ENCODE results near the gene ZNF569. TPM values are rescaled to one million over a fixed set of nuclear protein-coding genes. Genes with fewer than 3 reads are reported as not detected.
"Not testable (repeated sequence)": the region's sequence is repeated elsewhere in the genome, so short reads cannot be mapped to it uniquely, and the experiment has no call there.

The ZNF569 gene
- total RNA-seq, 1 donor from 2014 or later = 0.11 TPM

DNA sequence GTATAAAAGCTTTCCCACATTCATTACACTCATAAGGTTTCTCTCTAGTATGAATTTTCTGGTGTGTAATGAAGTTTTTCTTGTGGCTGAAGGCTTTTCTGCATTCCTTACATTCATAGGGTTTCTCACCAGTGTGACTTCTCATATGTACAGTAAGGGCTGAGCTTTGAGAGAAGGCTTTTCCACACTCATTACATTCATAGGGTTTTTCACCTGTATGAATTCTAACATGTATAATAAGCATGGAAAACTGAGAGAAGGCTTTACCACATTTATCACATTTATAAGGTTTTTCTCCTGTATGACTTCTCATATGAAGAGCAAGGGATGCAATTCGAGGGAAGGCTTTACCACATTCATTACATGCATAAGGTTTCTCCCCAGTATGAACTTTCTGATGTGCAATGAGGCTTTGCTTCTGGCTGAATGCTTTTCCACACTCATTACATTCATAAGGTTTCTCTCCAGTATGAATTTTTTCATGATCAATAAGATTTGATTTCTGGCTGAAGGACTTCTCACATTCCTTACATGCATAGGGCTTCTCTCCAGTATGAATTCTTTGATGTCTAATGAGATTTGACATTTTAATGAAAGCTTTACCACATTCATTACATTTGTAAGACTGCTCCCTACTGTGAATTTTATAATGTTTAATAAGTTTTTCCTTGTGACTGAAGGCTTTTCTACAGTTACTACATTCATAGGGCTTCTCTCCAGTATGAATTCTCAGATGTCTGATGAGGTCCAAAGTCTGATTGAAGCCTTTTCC is 53.7 kb downstream of the ZNF569 start:
- peaks cover 45 to 56% of the 10 kb centered on the region in 2 donors for H3K36me3 ChIP-seq
- intact Hi-C loops (cut with DNase I) = no loop called here
- H3K27me3 ChIP-seq = no peaks in the 10 kb centered on the region
- H3K4me3 ChIP-seq = no peak overlapping the region
- no peaks in the 10 kb centered on the region for H3K4me1 ChIP-seq
- no peak overlapping the region for H3K27ac ChIP-seq
- H3K9me3 ChIP-seq = peaks cover 93 to 100% of the 10 kb centered on the region in 2 donors
- DNase-seq (ENCODE audit: low spot score in 2 of 2) = no peak
- TF ChIP-seq, protein P1, sequence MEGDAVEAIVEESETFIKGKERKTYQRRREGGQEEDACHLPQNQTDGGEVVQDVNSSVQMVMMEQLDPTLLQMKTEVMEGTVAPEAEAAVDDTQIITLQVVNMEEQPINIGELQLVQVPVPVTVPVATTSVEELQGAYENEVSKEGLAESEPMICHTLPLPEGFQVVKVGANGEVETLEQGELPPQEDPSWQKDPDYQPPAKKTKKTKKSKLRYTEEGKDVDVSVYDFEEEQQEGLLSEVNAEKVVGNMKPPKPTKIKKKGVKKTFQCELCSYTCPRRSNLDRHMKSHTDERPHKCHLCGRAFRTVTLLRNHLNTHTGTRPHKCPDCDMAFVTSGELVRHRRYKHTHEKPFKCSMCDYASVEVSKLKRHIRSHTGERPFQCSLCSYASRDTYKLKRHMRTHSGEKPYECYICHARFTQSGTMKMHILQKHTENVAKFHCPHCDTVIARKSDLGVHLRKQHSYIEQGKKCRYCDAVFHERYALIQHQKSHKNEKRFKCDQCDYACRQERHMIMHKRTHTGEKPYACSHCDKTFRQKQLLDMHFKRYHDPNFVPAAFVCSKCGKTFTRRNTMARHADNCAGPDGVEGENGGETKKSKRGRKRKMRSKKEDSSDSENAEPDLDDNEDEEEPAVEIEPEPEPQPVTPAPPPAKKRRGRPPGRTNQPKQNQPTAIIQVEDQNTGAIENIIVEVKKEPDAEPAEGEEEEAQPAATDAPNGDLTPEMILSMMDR (IDR thresholded peaks at IDR 0.05) = no peak

- no peak for DNase-seq (ENCODE audit: low spot score in 2 of 2)
These were observed 54.5 kb downstream of the ZNF569 start for GRCh38 chr19:37412700-37413099.

GRCh38 chr19:37406140-37406846 is 61.0 kb downstream of the ZNF569 start:
- H3K4me3 ChIP-seq; H3K27ac ChIP-seq; intact Hi-C loops (cut with DNase I); DNase-seq (ENCODE audit: low spot score in 2 of 2); H3K4me1 ChIP-seq; H3K27me3 ChIP-seq; H3K36me3 ChIP-seq: not testable (repeated sequence)
- peaks cover 64 to 94% of the 10 kb centered on the region in 2 donors for H3K9me3 ChIP-seq

More at GRCh38 chr19:37412700-37413099, 54.5 kb downstream of the ZNF569 start:
- peaks cover 48 to 49% of the 10 kb centered on the region in 2 donors for H3K36me3 ChIP-seq
- H3K27me3 ChIP-seq = no peaks in the 10 kb centered on the region
- H3K4me1 ChIP-seq = no peaks in the 10 kb centered on the region
- H3K9me3 ChIP-seq = peaks cover 93 to 100% of the 10 kb centered on the region in 2 donors
- intact Hi-C loops (cut with DNase I) = no loop called here
- H3K27ac ChIP-seq = no peak overlapping the region
- no peak overlapping the region for H3K4me3 ChIP-seq
- TF ChIP-seq, protein P1 (IDR thresholded peaks at IDR 0.05) = no peak

- Histone ChIP-seq H3K36me3 (peaks cover 0 to 4% of the 10 kb centered on the region in 2 donors), H3K27ac (no peak overlapping the region), H3K9me3 (peaks cover 53 to 94% of the 10 kb centered on the region in 2 donors), H3K27me3 (no peaks in the 10 kb centered on the region), H3K4me1 (no peaks in the 10 kb centered on the region), H3K4me3 (no peak overlapping the region)
- DNase-seq (ENCODE audit: low spot score in 2 of 2) = no peak
- intact Hi-C loops (cut with DNase I) = no loop called here
- TF ChIP-seq, protein P1 (IDR thresholded peaks at IDR 0.05) = no peak
These were observed 63.8 kb downstream of the ZNF569 start for GRCh38 chr19:37403403-37403802.

DNA sequence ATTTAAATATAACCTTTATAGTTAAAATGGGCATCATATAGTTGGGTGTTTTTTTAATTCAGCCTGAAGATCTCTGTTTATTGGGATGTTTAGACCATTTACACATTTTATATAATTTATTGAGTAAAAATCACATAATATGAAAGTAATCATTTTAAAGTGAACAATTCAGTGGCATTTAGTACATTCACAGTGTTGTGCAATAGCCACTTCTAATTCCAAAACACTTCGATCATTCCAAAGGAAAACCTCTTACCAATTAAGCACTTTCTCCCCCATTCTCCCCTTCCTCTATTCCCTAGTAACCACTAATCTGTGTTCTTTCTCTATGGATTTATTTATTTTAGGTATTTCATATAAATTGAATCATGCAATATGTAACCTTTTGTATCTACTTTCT is 66.2 kb downstream of the ZNF569 start:
- TF ChIP-seq, protein P1 (IDR thresholded peaks at IDR 0.05) = no peak
- no peaks in the 10 kb centered on the region for H3K36me3 ChIP-seq
- no peak overlapping the region for H3K27ac ChIP-seq
- H3K4me3 ChIP-seq = no peak overlapping the region
- no peaks in the 10 kb centered on the region for H3K27me3 ChIP-seq
- peaks cover 53 to 98% of the 10 kb centered on the region in 2 donors for H3K9me3 ChIP-seq
- no peak for DNase-seq (ENCODE audit: low spot score in 2 of 2)
- intact Hi-C loops (cut with DNase I) = no loop called here
- no peaks in the 10 kb centered on the region for H3K4me1 ChIP-seq

- H3K27ac ChIP-seq; H3K4me1 ChIP-seq; DNase-seq (ENCODE audit: low spot score in 2 of 2); H3K27me3 ChIP-seq; H3K4me3 ChIP-seq; intact Hi-C loops (cut with DNase I): not testable (repeated sequence)
- H3K9me3 ChIP-seq = peaks cover 88 to 100% of the 10 kb centered on the region in 2 donors
- peaks cover 33 to 40% of the 10 kb centered on the region in 2 donors for H3K36me3 ChIP-seq
These were observed 75.8 kb downstream of the ZNF569 start for GRCh38 chr19:37391399-37391798.

Data from ascending aorta (tissue), 2 donors.